NCI-H446 treated with DMSO at 0.1 percent for 48 hours (cell line): Measurements from ENCODE around the gene PLXNA3.

ENCODE experiments used
- DNase-seq: peaks from one replicate; lab custom pipeline; 2025; lab: John Stamatoyannopoulos, UW

Gene PLXNA3

GRCh38 chrX:154435171-154435733 lies 22.8 kb upstream of the PLXNA3 start:
- DNase-seq: no peak

- no peak for DNase-seq
Observed at GRCh38 chrX:154436374-154436982, 21.6 kb upstream of the PLXNA3 start.

- no peak for DNase-seq
Observed at GRCh38 chrX:154436983-154437752, 20.9 kb upstream of the PLXNA3 start, which contains the start of gene GDI1. Gene GDI1, plus strand, starts transcription at chrX:154437154. Its CDS starts 101 bp downstream, at chrX:154437255.

GRCh38 chrX:154437971-154438893 lies 19.8 kb upstream of the PLXNA3 start:
- DNase-seq: no peak

GRCh38 chrX:154439841-154440240 lies 18.2 kb upstream of the PLXNA3 start:
- DNase-seq: no peak

- DNase-seq: no peak
Observed at GRCh38 chrX:154440623-154441357, 17.3 kb upstream of the PLXNA3 start.

GRCh38 chrX:154441564-154441963 lies 16.5 kb upstream of the PLXNA3 start:
- DNase-seq: no peak

GRCh38 chrX:154441984-154442707 lies 15.9 kb upstream of the PLXNA3 start:
- DNase-seq: no peak

- DNase-seq: no peak
Observed at GRCh38 chrX:154443479-154443910, 14.6 kb upstream of the PLXNA3 start.

GRCh38 chrX:154443992-154444754 lies 13.9 kb upstream of the PLXNA3 start, which contains the start of gene FAM50A:
Gene FAM50A, plus strand, starts transcription at chrX:154444141. Its CDS starts 95 bp downstream, at chrX:154444236.
- DNase-seq: no peak

GRCh38 chrX:154444755-154445246 lies 13.3 kb upstream of the PLXNA3 start:
- no peak for DNase-seq

GRCh38 chrX:154445776-154446175 lies 12.3 kb upstream of the PLXNA3 start:
- no peak for DNase-seq

GRCh38 chrX:154446430-154446829 lies 11.7 kb upstream of the PLXNA3 start:
- no peak for DNase-seq

- no peak for DNase-seq
Observed at GRCh38 chrX:154448484-154448883, 9.6 kb upstream of the PLXNA3 start.

GRCh38 chrX:154449618-154450017 lies 8.5 kb upstream of the PLXNA3 start:
- DNase-seq: no peak

- no peak for DNase-seq
Observed at GRCh38 chrX:154450312-154450711, 7.8 kb upstream of the PLXNA3 start.

GRCh38 chrX:154452823-154453222 lies 5.3 kb upstream of the PLXNA3 start:
- no peak for DNase-seq

GRCh38 chrX:154457491-154458115 lies 478 bp upstream of the PLXNA3 start:
- DNase-seq: no peak
